ENCODE results near the gene BASP1.

GRCh38 chr5:17232405-17232804 is 15.0 kb downstream of the BASP1 start:
- TF ChIP-seq JUND (IDR thresholded peaks at IDR 0.05) (no peak), POLR2AphosphoS5 (IDR thresholded peaks at IDR 0.05; ENCODE audit: low read depth, low read length) (no peak), CTCF (IDR thresholded peaks at IDR 0.05) (no peak), NFIC (IDR thresholded peaks at IDR 0.05; ENCODE audit: borderline replicate concordance) (no peak), TAF1 (IDR thresholded peaks at IDR 0.05; ENCODE audit: borderline replicate concordance, low read depth, low read length) (no peak), EP300 (IDR thresholded peaks at IDR 0.05; ENCODE audit: borderline replicate concordance in 1 of 2, low read depth in 1 of 2, low read length in 1 of 2) (no peak)
